ENCODE data around the gene CHTF8.

- TF ChIP-seq CTCF (optimal IDR thresholded peaks at IDR 0.05 in 1 of 3, IDR thresholded peaks at IDR 0.05 in 1 of 3, conservative IDR thresholded peaks at IDR 0.05 in 1 of 3; ENCODE audit: extremely low read depth in 1 of 3, insufficient read depth in 2 of 3, low read length in 3 of 3), result no peak
- TF ChIP-seq EZH2 (IDR thresholded peaks at IDR 0.05; ENCODE audit: low read length), result no peak
These were observed 61.4 kb downstream of the CHTF8 start for GRCh38 chr16:69071036-69071435.

Measured in keratinocyte (primary cell).